ENCODE results near the gene CABLES2.

DNA sequence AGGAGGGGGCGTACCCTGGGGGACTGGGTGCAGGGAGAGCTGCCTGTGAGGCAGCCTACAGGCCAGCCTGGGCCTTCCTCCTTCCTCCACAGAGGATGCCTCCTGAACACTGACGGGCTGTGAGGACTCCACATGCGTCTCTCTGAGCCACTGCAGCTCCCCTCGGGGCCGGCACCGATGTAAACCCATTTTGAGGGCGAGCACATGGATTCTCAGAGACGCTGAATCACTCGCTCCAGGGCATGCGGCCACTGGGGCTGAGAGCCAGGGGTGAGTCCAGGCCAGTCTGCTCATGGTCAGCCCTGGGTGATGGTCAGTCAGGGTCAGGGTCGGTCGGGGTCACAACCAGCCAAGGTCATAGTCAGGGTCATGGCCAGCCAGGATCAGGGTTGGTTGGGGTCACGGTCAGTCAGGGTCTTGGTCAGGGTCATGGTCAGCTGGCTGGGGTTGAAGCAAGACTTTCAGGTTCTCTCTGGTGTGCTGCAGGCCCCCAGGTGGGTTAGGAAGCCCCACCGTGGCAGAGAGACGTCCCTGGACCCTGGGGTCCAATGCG, 35.0 kb upstream of the CABLES2 start:
- TF ChIP-seq, protein P1, sequence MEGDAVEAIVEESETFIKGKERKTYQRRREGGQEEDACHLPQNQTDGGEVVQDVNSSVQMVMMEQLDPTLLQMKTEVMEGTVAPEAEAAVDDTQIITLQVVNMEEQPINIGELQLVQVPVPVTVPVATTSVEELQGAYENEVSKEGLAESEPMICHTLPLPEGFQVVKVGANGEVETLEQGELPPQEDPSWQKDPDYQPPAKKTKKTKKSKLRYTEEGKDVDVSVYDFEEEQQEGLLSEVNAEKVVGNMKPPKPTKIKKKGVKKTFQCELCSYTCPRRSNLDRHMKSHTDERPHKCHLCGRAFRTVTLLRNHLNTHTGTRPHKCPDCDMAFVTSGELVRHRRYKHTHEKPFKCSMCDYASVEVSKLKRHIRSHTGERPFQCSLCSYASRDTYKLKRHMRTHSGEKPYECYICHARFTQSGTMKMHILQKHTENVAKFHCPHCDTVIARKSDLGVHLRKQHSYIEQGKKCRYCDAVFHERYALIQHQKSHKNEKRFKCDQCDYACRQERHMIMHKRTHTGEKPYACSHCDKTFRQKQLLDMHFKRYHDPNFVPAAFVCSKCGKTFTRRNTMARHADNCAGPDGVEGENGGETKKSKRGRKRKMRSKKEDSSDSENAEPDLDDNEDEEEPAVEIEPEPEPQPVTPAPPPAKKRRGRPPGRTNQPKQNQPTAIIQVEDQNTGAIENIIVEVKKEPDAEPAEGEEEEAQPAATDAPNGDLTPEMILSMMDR (conservative IDR thresholded peaks at IDR 0.05; ENCODE audit: low read length), result no peak
- TF ChIP-seq EZH2phosphoT487 (IDR thresholded peaks at IDR 0.05; ENCODE audit: borderline replicate concordance), result no peak
